SK-N-SH (cell line): ENCODE results near the gene USP40. TPM values are rescaled to one million over a fixed set of nuclear protein-coding genes. Genes with fewer than 3 reads are reported as not detected.

Experiments used
- CTCF ChIA-PET: fragments of 300-600, 350-600 bp; formaldehyde crosslinking; extraction: SDS; loops from one replicate; lab custom pipeline; 2021; lab: Yijun Ruan, JAX
- POLR2A ChIA-PET: fragments of 350-600 bp; sonication (Branson Sonifier 250); formaldehyde crosslinking; extraction: SDS; loops from one replicate; lab custom pipeline; 2020; ENCODE audit warnings: antibody characterized with exemption, inconsistent platforms; lab: Yijun Ruan, JAX
- DNase-seq: peaks from one replicate; pipeline ENCODE4 v3.0.0; 2012
- H2AFZ ChIP-seq: fragments of 200-600 bp; sonication (generic); 2 replicates; pipeline ENCODE4 v1.8.1; 2016; ENCODE audit warnings: antibody characterized with exemption, mild to moderate bottlenecking, low read depth
- H3F3A ChIP-seq: fragments of 200-600 bp; sonication (generic); replicated peaks from 2 replicates; pipeline ENCODE3; 2016; ENCODE audit warnings: antibody characterized with exemption, mild to moderate bottlenecking; ENCODE audit not compliant: insufficient read depth
- H3K27ac ChIP-seq, 2 experiments: fragments of 200-500 bp in 1 of 2; fragments of 200-600 bp in 1 of 2; sonication (Bioruptor generic) in 1 of 2; sonication (generic), shearing (Covaris generic) in 1 of 2; 2 replicates each; pipeline versions ENCODE4 v1.5.1 to v1.6.1; 2014 to 2016; ENCODE audit warnings: low read depth in 2 of 2, inconsistent platforms in 1 of 2, low read length in 1 of 2, mild to moderate bottlenecking in 1 of 2, mixed read lengths in 1 of 2
- H3K27me3 ChIP-seq: fragments of 200-600 bp; sonication (generic), shearing (Covaris generic); 2 replicates; pipeline ENCODE4 v1.6.1; 2016; ENCODE audit warnings: mixed run types; ENCODE audit not compliant: insufficient read depth
- H3K36me3 ChIP-seq, 2 experiments: fragments of 200-500 bp in 1 of 2; fragments of 200-600 bp in 1 of 2; sonication (Bioruptor generic) in 1 of 2; sonication (generic) in 1 of 2; replicated peaks in 1 of 2; 2 replicates each; pipeline versions ENCODE3 to v1.5.1; 2014 to 2016; ENCODE audit warnings: low read length in 1 of 2, mild to moderate bottlenecking in 1 of 2; ENCODE audit not compliant: insufficient read depth in 2 of 2, control insufficient read depth in 1 of 2
- H3K4me1 ChIP-seq, 2 experiments: fragments of 200-500 bp in 1 of 2; fragments of 200-600 bp in 1 of 2; sonication (Bioruptor generic) in 1 of 2; sonication (generic), shearing (Covaris generic) in 1 of 2; 2 replicates each; pipeline versions ENCODE4 v1.5.1 to v1.6.1; 2014 to 2016; ENCODE audit warnings: low read depth in 1 of 2, low read length in 1 of 2, mixed run types in 1 of 2; ENCODE audit not compliant: insufficient read depth in 2 of 2, control insufficient read depth in 1 of 2
- H3K4me2 ChIP-seq: fragments of 200-600 bp; sonication (generic), shearing (Covaris generic); 2 replicates; pipeline ENCODE4 v1.6.1; 2017; ENCODE audit warnings: mixed run types
- H3K4me3 ChIP-seq, 2 experiments: fragments of 200-500 bp in 1 of 2; fragments of 200-600 bp in 1 of 2; sonication (Bioruptor generic) in 1 of 2; sonication (generic), shearing (Covaris generic) in 1 of 2; 2 replicates each; pipeline versions ENCODE4 v1.5.1 to v1.8.1; 2014 to 2016; ENCODE audit warnings: low read depth in 2 of 2, inconsistent platforms in 1 of 2, low read length in 1 of 2, mild to moderate bottlenecking in 1 of 2, mixed read lengths in 1 of 2, moderate library complexity in 1 of 2
- H3K79me2 ChIP-seq: fragments of 200-600 bp; sonication (generic); 2 replicates; pipeline ENCODE4 v1.8.1; 2017; ENCODE audit warnings: mild to moderate bottlenecking; ENCODE audit not compliant: insufficient read depth
- H3K9ac ChIP-seq: fragments of 200-600 bp; sonication (generic); 2 replicates; pipeline ENCODE4 v1.6.1; 2017; ENCODE audit warnings: mixed run types
- H3K9me2 ChIP-seq: fragments of 200-600 bp; sonication (generic); 2 replicates; pipeline ENCODE4 v1.6.1; 2017; ENCODE audit warnings: mixed run types
- H3K9me3 ChIP-seq: fragments of 200-600 bp; sonication (generic); 2 replicates; pipeline ENCODE4 v1.6.1; 2017; ENCODE audit warnings: mixed run types, mild to moderate bottlenecking, moderate library complexity
- H4K20me1 ChIP-seq: fragments of 200-600 bp; sonication (generic); 2 replicates; pipeline ENCODE4 v1.6.1; 2017; ENCODE audit warnings: mild to moderate bottlenecking, mixed run types; ENCODE audit not compliant: insufficient read depth
- CHD2 ChIP-seq: fragments of 150-350 bp; IDR thresholded peaks from 2 replicates; pipeline ENCODE4 v1.6.1; 2018; ENCODE audit warnings: low read length; ENCODE audit not compliant: partially characterized antibody
- ELF1 ChIP-seq: IDR thresholded peaks from 2 replicates; pipeline ENCODE4 v1.4.0; 2012
- EP300 ChIP-seq, 2 experiments: IDR thresholded peaks; 2 replicates each; pipeline versions ENCODE4 v1.4.0 to v1.6.1; 2012; ENCODE audit warnings: borderline replicate concordance in 1 of 2, low read depth in 1 of 2, low read length in 1 of 2
- FOSL2 ChIP-seq: IDR thresholded peaks from 2 replicates; pipeline ENCODE4 v1.4.0; 2012; ENCODE audit warnings: low read depth, mild to moderate bottlenecking, moderate library complexity, borderline replicate concordance
- FOXJ3 ChIP-seq: sonication (generic); formaldehyde crosslinking; IDR thresholded peaks from 2 replicates; pipeline ENCODE4 v1.5.1; 2020; ENCODE audit warnings: mild to moderate bottlenecking, missing genetic modification reagents
- FOXM1 ChIP-seq: IDR thresholded peaks from 2 replicates; pipeline ENCODE4 v1.4.0; 2012; ENCODE audit warnings: low read depth, mild to moderate bottlenecking
- GATA2 ChIP-seq: sonication (generic); formaldehyde crosslinking; IDR thresholded peaks from 2 replicates; pipeline ENCODE4 v1.5.0; 2020; ENCODE audit warnings: mild to moderate bottlenecking, missing genetic modification reagents
- MEF2A ChIP-seq: IDR thresholded peaks from 2 replicates; pipeline ENCODE4 v1.4.0; 2012; ENCODE audit warnings: low read depth, borderline replicate concordance
- MXI1 ChIP-seq: IDR thresholded peaks from 2 replicates; pipeline ENCODE4 v1.6.1; 2012; ENCODE audit warnings: mild to moderate bottlenecking, low read depth, low read length, improper control_type of control experiment
- NFIC ChIP-seq: IDR thresholded peaks from 2 replicates; pipeline ENCODE4 v1.4.0; 2012; ENCODE audit warnings: borderline replicate concordance
- POLR2AphosphoS5 ChIP-seq: IDR thresholded peaks from 2 replicates; pipeline ENCODE4 v1.6.1; 2012; ENCODE audit warnings: low read depth, low read length
- RAD21 ChIP-seq: IDR thresholded peaks from 2 replicates; pipeline ENCODE4 v1.6.1; 2012; ENCODE audit warnings: mild to moderate bottlenecking, low read length
- RCOR1 ChIP-seq: fragments of 150-350 bp; IDR thresholded peaks from 2 replicates; pipeline ENCODE4 v1.6.1; 2017; ENCODE audit warnings: antibody characterized with exemption, low read length
- RXRA ChIP-seq: IDR thresholded peaks from 2 replicates; pipeline ENCODE4 v1.4.0; 2012; ENCODE audit warnings: low read depth, mild to moderate bottlenecking, borderline replicate concordance
- SIN3A ChIP-seq: IDR thresholded peaks from 2 replicates; pipeline ENCODE4 v1.6.1; 2012; ENCODE audit warnings: low read depth, mild to moderate bottlenecking, low read length, moderate library complexity, borderline replicate concordance
- SMC3 ChIP-seq: IDR thresholded peaks from 2 replicates; pipeline ENCODE4 v1.6.1; 2012; ENCODE audit warnings: low read depth, low read length, improper control_type of control experiment
- TCF12 ChIP-seq: IDR thresholded peaks from 2 replicates; pipeline ENCODE4 v1.4.0; 2012
- TEAD4 ChIP-seq: IDR thresholded peaks from 2 replicates; pipeline ENCODE4 v1.4.0; 2012; ENCODE audit warnings: mild to moderate bottlenecking, borderline replicate concordance; ENCODE audit not compliant: insufficient read depth
- WGBS: methylation state at CpG from one replicate; pipeline ENCODE4 v1.1.6; 2017; ENCODE audit warnings: low lambda C conversion rate; 5-methylcytosine and 5-hydroxymethylcytosine counted together
- polyA plus RNA-seq, 3 experiments: library from polyadenylated mRNA; depleted of rRNA; stranded (reverse); fragments of >200 nt; gene quantifications; 2 replicates each; pipeline ENCODE4 v1.2.3, GENCODE V29; 2012
- TF ChIP-seq, protein P1 (sequence below): fragments of 150-350 bp; IDR thresholded peaks from 2 replicates; pipeline ENCODE4 v1.6.1; 2017; ENCODE audit warnings: antibody characterized with exemption, low read length, low read depth, borderline replicate concordance
- TF ChIP-seq, protein P2 (sequence below): IDR thresholded peaks from 2 replicates; pipeline ENCODE4 v1.4.0; 2012; ENCODE audit warnings: low read depth, borderline replicate concordance
- TF ChIP-seq, protein P3 (sequence below): IDR thresholded peaks from 2 replicates; pipeline ENCODE4; 2012

Gene USP40
- polyA plus RNA-seq, 1 of the 3 experiments (the other 2 are of a cell fraction), result 37.0 TPM

DNA sequence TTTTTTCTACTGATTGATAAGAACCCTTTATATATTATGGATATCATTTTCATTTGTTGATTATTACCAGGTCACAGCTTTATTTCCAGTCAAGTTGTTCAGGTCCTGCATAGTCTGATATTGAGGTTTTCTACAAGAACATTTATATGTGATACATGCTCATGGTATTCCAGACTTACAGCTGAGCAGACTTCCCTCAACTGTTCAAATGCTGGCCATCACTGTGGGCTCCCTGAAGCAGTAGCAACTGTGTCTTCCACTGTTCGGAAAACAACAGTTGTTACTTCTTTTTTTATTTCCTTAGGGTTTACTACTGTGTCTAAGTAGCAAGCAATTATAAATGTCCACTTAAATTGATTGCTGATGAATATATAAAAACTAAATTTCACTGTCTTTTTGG, 132.8 kb downstream of the USP40 start:
- peaks cover 0 to 23% of the 10 kb centered on the region in 2 experiments; a peak in 3 of 4 replicates for H3K4me1 ChIP-seq
- peaks cover 45% of the 10 kb centered on the region for H3K79me2 ChIP-seq
- H3K9me2 ChIP-seq, result no peaks in the 10 kb centered on the region
- H2AFZ ChIP-seq, result no peak overlapping the region
- CTCF ChIA-PET, result interaction anchor here (1.0 to 2.4 kb wide), 3 partner anchors 9 to 80 kb away, joined by 3 to 10 read pairs (median 3); partner anchors contain the start of gene DGKD
- H3K9ac ChIP-seq, result no peak overlapping the region
- H3K4me3 ChIP-seq, result no peak overlapping the region
- no peaks in the 10 kb centered on the region for H4K20me1 ChIP-seq
- no peak for DNase-seq
- H3K27ac ChIP-seq, result no peak overlapping the region
- no peaks in the 10 kb centered on the region for H3K9me3 ChIP-seq
- 90% methylated on average over 1 of the region's 1 CpG for WGBS
- TF ChIP-seq FOXM1 (no peak), EP300 (IDR thresholded peaks at IDR 0.05; ENCODE audit: borderline replicate concordance in 1 of 2, low read depth in 1 of 2, low read length in 1 of 2) (no peak)
- TF ChIP-seq, all 33 proteins: peak for 0
- no peak overlapping the region for H3K4me2 ChIP-seq
- peaks cover 11% of the 10 kb centered on the region for H3F3A ChIP-seq
- H3K27me3 ChIP-seq, result no peaks in the 10 kb centered on the region
- peaks cover 0 to 30% of the 10 kb centered on the region in 2 experiments for H3K36me3 ChIP-seq
- POLR2A ChIA-PET, result no interaction called here

DNA sequence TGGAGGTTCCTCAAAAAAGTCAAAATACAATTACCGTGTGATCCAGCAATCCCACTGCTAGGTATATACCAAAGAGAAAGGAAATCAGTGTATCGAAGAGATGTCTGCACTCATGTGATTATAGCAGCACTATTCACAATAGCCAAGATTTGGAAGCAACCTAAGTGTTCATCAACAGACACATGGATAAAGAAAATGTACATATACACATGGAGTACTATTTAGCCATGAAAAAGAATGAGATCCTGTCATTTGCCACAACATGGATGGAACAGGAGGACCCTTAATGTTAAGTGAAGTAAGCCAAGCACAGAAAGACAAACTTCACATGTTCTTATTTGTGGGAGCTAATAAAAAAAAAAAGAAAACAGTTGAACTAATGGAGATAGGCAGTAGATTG, 133.6 kb downstream of the USP40 start:
- 98% methylated on average over 2 of the region's 2 CpGs for WGBS
- peaks cover 11% of the 10 kb centered on the region for H3F3A ChIP-seq
- no peak overlapping the region for H3K27ac ChIP-seq
- no peaks in the 10 kb centered on the region for H3K9me3 ChIP-seq
- H3K4me3 ChIP-seq, result no peak overlapping the region
- CTCF ChIA-PET, result interaction anchor here (1.0 to 2.4 kb wide), 4 partner anchors 10 to 79 kb away, joined by 3 to 10 read pairs (median 5); partner anchors contain the start of gene DGKD
- H2AFZ ChIP-seq, result no peak overlapping the region
- H3K79me2 ChIP-seq, result peaks cover 49% of the 10 kb centered on the region
- H3K9ac ChIP-seq, result no peak overlapping the region
- no peaks in the 10 kb centered on the region for H3K9me2 ChIP-seq
- POLR2A ChIA-PET, result no interaction called here
- no peaks in the 10 kb centered on the region for H3K27me3 ChIP-seq
- no peak for DNase-seq
- no peak overlapping the region for H3K4me2 ChIP-seq
- H3K36me3 ChIP-seq, result peaks cover 0 to 23% of the 10 kb centered on the region in 2 experiments
- TF ChIP-seq, protein P1, sequence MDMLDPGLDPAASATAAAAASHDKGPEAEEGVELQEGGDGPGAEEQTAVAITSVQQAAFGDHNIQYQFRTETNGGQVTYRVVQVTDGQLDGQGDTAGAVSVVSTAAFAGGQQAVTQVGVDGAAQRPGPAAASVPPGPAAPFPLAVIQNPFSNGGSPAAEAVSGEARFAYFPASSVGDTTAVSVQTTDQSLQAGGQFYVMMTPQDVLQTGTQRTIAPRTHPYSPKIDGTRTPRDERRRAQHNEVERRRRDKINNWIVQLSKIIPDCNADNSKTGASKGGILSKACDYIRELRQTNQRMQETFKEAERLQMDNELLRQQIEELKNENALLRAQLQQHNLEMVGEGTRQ, result no peak
- no peak for TF ChIP-seq FOSL2
- TF ChIP-seq, protein P2, sequence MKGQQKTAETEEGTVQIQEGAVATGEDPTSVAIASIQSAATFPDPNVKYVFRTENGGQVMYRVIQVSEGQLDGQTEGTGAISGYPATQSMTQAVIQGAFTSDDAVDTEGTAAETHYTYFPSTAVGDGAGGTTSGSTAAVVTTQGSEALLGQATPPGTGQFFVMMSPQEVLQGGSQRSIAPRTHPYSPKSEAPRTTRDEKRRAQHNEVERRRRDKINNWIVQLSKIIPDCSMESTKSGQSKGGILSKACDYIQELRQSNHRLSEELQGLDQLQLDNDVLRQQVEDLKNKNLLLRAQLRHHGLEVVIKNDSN, result no peak
- TF ChIP-seq RAD21, result no peak
- no peak for TF ChIP-seq SIN3A
- no peak for TF ChIP-seq MXI1
- no peak for TF ChIP-seq GATA2 (CRISPR knock-in tag)
- no peak for TF ChIP-seq TCF12
- TF ChIP-seq MEF2A, result no peak
- TF ChIP-seq FOXJ3 (CRISPR knock-in tag), result no peak
- TF ChIP-seq, protein P3, sequence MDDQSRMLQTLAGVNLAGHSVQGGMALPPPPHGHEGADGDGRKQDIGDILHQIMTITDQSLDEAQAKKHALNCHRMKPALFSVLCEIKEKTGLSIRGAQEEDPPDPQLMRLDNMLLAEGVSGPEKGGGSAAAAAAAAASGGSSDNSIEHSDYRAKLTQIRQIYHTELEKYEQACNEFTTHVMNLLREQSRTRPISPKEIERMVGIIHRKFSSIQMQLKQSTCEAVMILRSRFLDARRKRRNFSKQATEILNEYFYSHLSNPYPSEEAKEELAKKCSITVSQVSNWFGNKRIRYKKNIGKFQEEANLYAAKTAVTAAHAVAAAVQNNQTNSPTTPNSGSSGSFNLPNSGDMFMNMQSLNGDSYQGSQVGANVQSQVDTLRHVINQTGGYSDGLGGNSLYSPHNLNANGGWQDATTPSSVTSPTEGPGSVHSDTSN, result no peak
- no peak for TF ChIP-seq CHD2
- TF ChIP-seq RXRA, result no peak
- no peak for TF ChIP-seq ELF1
- no peak for TF ChIP-seq TEAD4
- TF ChIP-seq NFIC, result no peak
- no peak for TF ChIP-seq RCOR1
- no peak for TF ChIP-seq SMC3
- no peak for TF ChIP-seq POLR2AphosphoS5
- TF ChIP-seq, all 33 proteins: peak for 0
- H3K4me1 ChIP-seq, result peaks cover 0 to 30% of the 10 kb centered on the region in 2 experiments; a peak in 3 of 4 replicates
- no peaks in the 10 kb centered on the region for H4K20me1 ChIP-seq
